Measurements from ENCODE around the gene IGFBP3.

DNA sequence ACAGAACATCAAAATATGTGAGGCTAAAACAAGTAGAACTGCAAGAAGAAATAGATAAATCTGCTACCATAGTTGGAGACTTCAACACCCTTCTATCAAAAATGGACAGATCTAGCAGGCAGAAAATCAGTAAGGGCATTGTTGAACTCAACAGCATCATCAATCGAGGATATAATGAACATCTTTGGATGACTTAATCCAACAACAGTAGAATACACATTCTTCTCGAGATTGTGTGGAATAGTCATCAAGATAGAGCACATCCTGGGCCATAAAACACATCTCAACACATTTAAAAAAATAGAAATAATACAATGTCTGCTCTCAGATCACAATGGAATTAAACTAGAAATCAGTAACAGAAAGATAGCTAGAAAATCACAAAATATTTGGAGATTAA lies 22.9 kb downstream of the IGFBP3 start:
- TF ChIP-seq, protein P1, sequence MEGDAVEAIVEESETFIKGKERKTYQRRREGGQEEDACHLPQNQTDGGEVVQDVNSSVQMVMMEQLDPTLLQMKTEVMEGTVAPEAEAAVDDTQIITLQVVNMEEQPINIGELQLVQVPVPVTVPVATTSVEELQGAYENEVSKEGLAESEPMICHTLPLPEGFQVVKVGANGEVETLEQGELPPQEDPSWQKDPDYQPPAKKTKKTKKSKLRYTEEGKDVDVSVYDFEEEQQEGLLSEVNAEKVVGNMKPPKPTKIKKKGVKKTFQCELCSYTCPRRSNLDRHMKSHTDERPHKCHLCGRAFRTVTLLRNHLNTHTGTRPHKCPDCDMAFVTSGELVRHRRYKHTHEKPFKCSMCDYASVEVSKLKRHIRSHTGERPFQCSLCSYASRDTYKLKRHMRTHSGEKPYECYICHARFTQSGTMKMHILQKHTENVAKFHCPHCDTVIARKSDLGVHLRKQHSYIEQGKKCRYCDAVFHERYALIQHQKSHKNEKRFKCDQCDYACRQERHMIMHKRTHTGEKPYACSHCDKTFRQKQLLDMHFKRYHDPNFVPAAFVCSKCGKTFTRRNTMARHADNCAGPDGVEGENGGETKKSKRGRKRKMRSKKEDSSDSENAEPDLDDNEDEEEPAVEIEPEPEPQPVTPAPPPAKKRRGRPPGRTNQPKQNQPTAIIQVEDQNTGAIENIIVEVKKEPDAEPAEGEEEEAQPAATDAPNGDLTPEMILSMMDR (IDR thresholded peaks at IDR 0.05) = no peak
- TF ChIP-seq POLR2A (IDR thresholded peaks at IDR 0.05) = no peak
